Measurements from ENCODE around the gene GOLGA8A.
"Not testable (repeated sequence)": the region's sequence is repeated elsewhere in the genome, so short reads cannot be mapped to it uniquely, and the experiment has no call there.

The GOLGA8A gene

DNA sequence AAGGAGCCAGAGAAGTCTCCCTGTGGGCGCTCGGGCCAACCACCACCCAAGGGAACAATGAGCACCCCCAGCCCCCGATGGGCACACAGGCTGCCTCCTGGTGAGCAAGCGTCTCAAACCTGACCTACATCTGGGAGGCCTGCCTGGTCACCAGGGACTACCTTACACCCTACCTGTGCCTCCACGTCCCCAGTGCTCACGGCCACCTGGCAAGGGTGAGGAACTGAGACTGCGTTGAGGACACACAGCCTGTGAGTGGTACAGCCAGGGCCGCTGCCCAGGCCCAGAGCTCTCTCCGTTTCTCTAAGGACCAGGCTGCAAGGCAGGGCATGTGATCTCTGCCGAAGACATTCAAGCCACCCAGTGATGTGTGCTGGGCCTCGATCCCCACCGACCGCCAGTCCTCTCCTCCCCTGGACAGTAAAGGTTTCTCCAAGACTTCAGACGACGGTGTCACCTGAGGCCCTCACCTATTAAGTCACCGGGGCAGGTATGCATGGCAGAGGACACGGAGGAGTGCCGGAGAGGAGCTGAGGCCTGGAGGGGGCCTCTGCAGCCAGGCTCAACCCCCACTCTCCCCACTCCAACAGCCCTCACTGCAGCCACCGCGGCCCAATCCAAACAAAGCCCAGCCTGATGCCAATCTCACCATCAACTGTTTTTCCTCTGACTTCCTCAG is 2.8 kb downstream of the GOLGA8A start:
- no peak for DNase-seq (ENCODE audit: low spot score)
- peaks cover 3% of the 10 kb centered on the region for H3K27me3 ChIP-seq (ENCODE audit: insufficient read depth, poor library complexity, severe bottlenecking)
- no peak overlapping the region for H3K4me3 ChIP-seq (ENCODE audit: severe bottlenecking)
- no peak for ATAC-seq (ENCODE audit: low read depth)
- H3K36me3 ChIP-seq (ENCODE audit: low read depth) = no peaks in the 10 kb centered on the region
- no peak overlapping the region for H3K27ac ChIP-seq (ENCODE audit: poor library complexity, severe bottlenecking)
- TF ChIP-seq, protein P1, sequence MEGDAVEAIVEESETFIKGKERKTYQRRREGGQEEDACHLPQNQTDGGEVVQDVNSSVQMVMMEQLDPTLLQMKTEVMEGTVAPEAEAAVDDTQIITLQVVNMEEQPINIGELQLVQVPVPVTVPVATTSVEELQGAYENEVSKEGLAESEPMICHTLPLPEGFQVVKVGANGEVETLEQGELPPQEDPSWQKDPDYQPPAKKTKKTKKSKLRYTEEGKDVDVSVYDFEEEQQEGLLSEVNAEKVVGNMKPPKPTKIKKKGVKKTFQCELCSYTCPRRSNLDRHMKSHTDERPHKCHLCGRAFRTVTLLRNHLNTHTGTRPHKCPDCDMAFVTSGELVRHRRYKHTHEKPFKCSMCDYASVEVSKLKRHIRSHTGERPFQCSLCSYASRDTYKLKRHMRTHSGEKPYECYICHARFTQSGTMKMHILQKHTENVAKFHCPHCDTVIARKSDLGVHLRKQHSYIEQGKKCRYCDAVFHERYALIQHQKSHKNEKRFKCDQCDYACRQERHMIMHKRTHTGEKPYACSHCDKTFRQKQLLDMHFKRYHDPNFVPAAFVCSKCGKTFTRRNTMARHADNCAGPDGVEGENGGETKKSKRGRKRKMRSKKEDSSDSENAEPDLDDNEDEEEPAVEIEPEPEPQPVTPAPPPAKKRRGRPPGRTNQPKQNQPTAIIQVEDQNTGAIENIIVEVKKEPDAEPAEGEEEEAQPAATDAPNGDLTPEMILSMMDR (IDR thresholded peaks at IDR 0.05; ENCODE audit: poor library complexity, severe bottlenecking) = no peak
- no peaks in the 10 kb centered on the region for H3K9me3 ChIP-seq (ENCODE audit: severe bottlenecking)
- H3K4me1 ChIP-seq (ENCODE audit: insufficient read depth, poor library complexity, severe bottlenecking) = peaks cover 7% of the 10 kb centered on the region

DNA sequence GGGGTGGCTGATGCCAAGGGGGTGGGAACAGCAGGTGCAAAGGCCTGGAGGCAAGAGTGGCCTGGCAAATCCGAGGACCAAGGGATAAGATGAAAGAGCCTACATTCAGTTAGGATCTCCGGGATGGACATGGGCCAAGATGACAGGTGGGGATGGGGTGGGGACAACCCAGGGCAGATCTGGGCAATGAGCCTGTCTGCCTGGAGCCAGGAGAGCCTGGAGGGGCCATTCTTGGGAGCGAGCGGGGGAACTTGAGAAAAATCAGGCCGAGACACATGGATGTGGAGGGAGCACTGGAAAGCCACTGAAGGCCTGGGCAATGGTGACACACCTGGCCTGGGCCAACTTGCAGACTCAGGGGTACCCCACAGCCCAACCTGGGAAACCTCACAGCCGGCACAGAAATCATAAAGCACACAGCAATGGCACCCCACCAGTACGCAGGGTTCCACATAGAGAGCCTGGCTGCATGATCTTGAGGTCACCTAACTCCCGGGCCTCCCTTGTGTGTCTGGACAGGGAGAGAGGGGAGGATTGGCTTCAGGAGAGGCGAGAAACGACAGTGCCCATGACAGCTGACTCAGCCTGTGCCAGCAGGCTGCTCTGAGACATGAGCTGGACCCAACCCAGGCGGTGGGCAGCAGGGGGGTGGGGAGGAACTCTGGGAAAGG is 3.5 kb downstream of the GOLGA8A start:
- not testable (repeated sequence) for ATAC-seq (ENCODE audit: low read depth); H3K9me3 ChIP-seq (ENCODE audit: severe bottlenecking); DNase-seq (ENCODE audit: low spot score)

DNA sequence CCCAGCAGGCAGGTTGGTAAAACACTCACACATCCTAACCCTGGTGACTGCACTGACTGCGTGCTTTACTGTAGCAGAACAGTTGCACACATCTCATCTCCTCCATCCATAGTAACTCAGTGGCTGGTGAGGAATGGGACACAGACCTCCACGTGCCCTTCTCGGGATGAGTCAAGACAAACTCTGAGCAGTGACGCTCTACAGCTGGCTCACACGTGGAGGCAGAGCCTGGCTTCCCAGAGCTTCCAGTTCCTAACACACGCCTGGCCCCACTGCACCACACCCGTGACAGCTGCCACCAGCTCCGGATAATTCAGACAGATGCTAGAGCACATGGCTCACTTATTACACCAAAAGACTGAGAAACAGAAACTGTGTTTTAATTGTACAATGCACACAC is 7.0 kb downstream of the GOLGA8A start:
- ATAC-seq (ENCODE audit: low read depth); H3K36me3 ChIP-seq (ENCODE audit: low read depth); H3K9me3 ChIP-seq (ENCODE audit: severe bottlenecking); H3K27me3 ChIP-seq (ENCODE audit: insufficient read depth, poor library complexity, severe bottlenecking); H3K27ac ChIP-seq (ENCODE audit: poor library complexity, severe bottlenecking); H3K4me1 ChIP-seq (ENCODE audit: insufficient read depth, poor library complexity, severe bottlenecking); H3K4me3 ChIP-seq (ENCODE audit: severe bottlenecking); DNase-seq (ENCODE audit: low spot score): not testable (repeated sequence)

More for the DNA sequence above, 3.5 kb downstream of the GOLGA8A start:
- not testable (repeated sequence) for H3K36me3 ChIP-seq (ENCODE audit: low read depth); H3K27me3 ChIP-seq (ENCODE audit: insufficient read depth, poor library complexity, severe bottlenecking); H3K4me1 ChIP-seq (ENCODE audit: insufficient read depth, poor library complexity, severe bottlenecking); H3K4me3 ChIP-seq (ENCODE audit: severe bottlenecking); H3K27ac ChIP-seq (ENCODE audit: poor library complexity, severe bottlenecking)

DNA sequence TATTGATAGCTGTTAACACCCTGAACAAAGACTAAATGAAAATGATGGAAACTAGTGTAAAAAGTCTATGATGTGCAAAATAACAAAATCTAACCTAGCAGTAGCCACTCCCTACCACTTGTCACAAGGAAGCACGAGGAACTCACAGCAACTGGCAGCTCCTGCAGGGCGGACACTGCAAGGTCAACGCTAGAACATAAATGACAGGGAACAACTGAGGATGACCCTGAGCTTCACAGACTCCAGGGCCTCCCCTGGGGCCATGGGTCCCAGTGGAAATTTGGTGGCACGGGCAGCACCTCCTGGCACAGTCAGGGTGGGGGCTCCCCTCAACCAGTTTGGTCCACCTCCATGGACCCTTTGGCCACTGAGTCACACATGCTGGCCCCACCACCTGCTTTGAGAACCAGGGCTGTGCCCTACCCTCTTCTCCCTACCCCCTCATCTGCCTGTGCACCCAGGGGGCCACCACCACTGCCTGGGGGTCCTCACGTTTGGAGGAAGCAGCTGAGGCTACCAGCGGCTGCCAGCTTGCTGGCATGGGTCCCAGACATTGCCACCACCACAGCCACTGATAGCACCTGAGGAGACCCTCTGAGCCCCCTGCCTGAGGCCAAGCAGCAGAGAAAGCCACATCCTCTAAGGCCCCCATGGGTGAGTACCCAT is 14.1 kb downstream of the GOLGA8A start:
- H3K27me3 ChIP-seq (ENCODE audit: insufficient read depth, poor library complexity, severe bottlenecking); H3K4me1 ChIP-seq (ENCODE audit: insufficient read depth, poor library complexity, severe bottlenecking); H3K9me3 ChIP-seq (ENCODE audit: severe bottlenecking); H3K4me3 ChIP-seq (ENCODE audit: severe bottlenecking); DNase-seq (ENCODE audit: low spot score); H3K36me3 ChIP-seq (ENCODE audit: low read depth); ATAC-seq (ENCODE audit: low read depth); H3K27ac ChIP-seq (ENCODE audit: poor library complexity, severe bottlenecking): not testable (repeated sequence)

DNA sequence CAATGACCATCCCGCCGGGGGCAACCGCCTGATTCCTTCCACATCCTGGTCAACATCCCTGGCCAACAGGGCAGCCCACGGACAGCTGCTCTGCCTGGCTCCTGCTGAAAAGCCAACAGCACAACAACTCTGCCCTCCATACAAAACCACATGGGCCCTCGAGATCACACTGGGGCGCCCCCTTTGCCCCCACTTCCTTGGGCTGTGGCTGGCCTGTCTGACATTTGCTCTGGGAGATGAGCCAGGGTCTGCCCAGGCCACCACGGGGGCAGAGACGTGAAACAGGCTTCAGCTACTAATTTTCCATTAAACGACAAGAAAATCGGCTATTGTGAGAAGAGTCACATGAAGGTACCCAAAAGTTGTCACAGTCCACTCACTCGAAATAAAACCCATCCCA is 16.7 kb downstream of the GOLGA8A start:
- H3K9me3 ChIP-seq (ENCODE audit: severe bottlenecking); H3K4me3 ChIP-seq (ENCODE audit: severe bottlenecking); H3K27me3 ChIP-seq (ENCODE audit: insufficient read depth, poor library complexity, severe bottlenecking); H3K27ac ChIP-seq (ENCODE audit: poor library complexity, severe bottlenecking); H3K36me3 ChIP-seq (ENCODE audit: low read depth); H3K4me1 ChIP-seq (ENCODE audit: insufficient read depth, poor library complexity, severe bottlenecking); ATAC-seq (ENCODE audit: low read depth); DNase-seq (ENCODE audit: low spot score): not testable (repeated sequence)

DNA sequence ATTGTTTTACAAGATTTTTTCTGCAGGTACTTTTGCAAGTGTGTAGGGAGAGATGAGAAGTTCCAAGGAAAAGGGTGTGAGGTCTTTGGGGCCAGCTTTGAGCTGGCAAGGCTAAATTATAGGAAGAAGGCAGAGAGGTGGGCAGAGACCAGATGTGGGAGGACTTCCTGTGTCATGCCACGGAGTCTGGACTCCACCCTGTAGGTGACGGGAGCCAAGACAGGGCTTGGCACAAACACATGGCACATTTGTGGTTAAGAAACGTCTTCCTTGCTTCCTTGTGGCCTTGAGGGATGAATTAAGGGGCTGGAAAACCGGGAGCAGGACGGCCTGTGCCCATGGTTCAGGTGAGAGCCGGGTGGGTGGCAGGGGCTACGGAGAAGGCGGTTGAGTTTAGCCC is 19.2 kb downstream of the GOLGA8A start:
- DNase-seq (ENCODE audit: low spot score); H3K36me3 ChIP-seq (ENCODE audit: low read depth): not testable (repeated sequence)

DNA sequence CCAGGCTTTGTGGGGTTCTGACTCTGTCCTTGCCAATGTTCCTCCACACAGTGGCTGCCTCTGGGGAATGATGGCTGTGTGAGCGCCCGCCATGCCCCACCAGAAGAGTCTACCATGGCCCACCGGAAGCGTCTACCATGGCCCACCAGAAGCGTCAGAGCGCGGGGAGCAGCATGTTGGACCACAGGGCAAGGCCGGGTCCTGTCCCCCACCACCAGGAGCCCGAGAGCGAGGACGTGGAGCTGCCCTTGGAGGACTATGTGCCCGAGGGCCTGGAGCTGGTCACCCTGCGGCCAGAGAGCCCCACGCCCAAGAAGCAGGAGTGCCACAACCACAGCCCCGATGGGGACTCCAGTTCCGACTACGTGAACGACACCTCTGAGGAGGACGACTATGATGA is 28.1 kb downstream of the GOLGA8A start:
- not testable (repeated sequence) for H3K27ac ChIP-seq (ENCODE audit: poor library complexity, severe bottlenecking); H3K36me3 ChIP-seq (ENCODE audit: low read depth); H3K4me3 ChIP-seq (ENCODE audit: severe bottlenecking); ATAC-seq (ENCODE audit: low read depth); H3K27me3 ChIP-seq (ENCODE audit: insufficient read depth, poor library complexity, severe bottlenecking); DNase-seq (ENCODE audit: low spot score); H3K9me3 ChIP-seq (ENCODE audit: severe bottlenecking); H3K4me1 ChIP-seq (ENCODE audit: insufficient read depth, poor library complexity, severe bottlenecking)

More for the DNA sequence above, 19.2 kb downstream of the GOLGA8A start:
- H3K4me1 ChIP-seq (ENCODE audit: insufficient read depth, poor library complexity, severe bottlenecking); H3K27me3 ChIP-seq (ENCODE audit: insufficient read depth, poor library complexity, severe bottlenecking); H3K9me3 ChIP-seq (ENCODE audit: severe bottlenecking); H3K27ac ChIP-seq (ENCODE audit: poor library complexity, severe bottlenecking); H3K4me3 ChIP-seq (ENCODE audit: severe bottlenecking); ATAC-seq (ENCODE audit: low read depth): not testable (repeated sequence)

DNA sequence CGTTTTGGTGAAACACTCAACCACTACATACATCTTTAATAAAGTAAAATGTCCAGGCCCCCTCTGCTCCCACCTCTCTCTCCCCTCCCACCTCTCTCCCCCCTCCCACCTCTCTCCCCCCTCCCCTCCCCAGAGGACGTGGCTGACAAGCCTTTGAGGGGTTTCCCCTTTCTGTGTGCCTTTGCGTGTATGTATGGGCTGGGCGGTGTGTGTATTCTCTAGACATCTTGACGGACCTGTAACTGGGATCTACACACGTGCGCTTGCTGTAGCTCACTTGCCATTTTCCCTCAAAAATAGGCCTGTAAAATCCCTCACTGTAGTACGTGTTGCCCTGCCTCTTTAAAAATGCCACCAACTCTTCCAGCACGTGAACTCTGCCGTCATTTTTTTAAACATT is 28.6 kb downstream of the GOLGA8A start:
- not testable (repeated sequence) for H3K36me3 ChIP-seq (ENCODE audit: low read depth); H3K4me1 ChIP-seq (ENCODE audit: insufficient read depth, poor library complexity, severe bottlenecking); ATAC-seq (ENCODE audit: low read depth); H3K9me3 ChIP-seq (ENCODE audit: severe bottlenecking); H3K27me3 ChIP-seq (ENCODE audit: insufficient read depth, poor library complexity, severe bottlenecking); H3K27ac ChIP-seq (ENCODE audit: poor library complexity, severe bottlenecking); DNase-seq (ENCODE audit: low spot score); H3K4me3 ChIP-seq (ENCODE audit: severe bottlenecking)

DNA sequence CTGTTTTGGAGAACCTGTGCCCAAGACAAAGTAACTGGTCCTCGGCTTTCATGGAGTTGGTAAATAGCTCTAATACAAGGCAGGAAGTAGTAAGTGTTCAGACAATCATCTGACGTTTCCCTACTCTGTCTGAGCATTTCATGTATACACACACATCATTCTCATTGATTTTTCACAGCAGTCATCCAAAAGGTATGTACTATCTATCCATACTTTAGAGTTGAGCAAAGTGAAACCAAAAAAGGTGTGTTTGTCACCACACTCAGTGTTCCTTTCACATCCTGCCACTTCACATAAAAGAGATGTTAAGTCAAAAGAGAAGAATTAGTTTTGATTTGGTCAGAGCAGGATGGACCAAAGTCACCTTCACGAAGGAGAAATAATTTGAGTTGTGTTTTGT is 33.7 kb downstream of the GOLGA8A start:
- H3K27ac ChIP-seq (ENCODE audit: poor library complexity, severe bottlenecking); H3K27me3 ChIP-seq (ENCODE audit: insufficient read depth, poor library complexity, severe bottlenecking); H3K36me3 ChIP-seq (ENCODE audit: low read depth); H3K9me3 ChIP-seq (ENCODE audit: severe bottlenecking); DNase-seq (ENCODE audit: low spot score); H3K4me3 ChIP-seq (ENCODE audit: severe bottlenecking); H3K4me1 ChIP-seq (ENCODE audit: insufficient read depth, poor library complexity, severe bottlenecking): not testable (repeated sequence)
- ATAC-seq (ENCODE audit: low read depth) = peak; percentile 58

DNA sequence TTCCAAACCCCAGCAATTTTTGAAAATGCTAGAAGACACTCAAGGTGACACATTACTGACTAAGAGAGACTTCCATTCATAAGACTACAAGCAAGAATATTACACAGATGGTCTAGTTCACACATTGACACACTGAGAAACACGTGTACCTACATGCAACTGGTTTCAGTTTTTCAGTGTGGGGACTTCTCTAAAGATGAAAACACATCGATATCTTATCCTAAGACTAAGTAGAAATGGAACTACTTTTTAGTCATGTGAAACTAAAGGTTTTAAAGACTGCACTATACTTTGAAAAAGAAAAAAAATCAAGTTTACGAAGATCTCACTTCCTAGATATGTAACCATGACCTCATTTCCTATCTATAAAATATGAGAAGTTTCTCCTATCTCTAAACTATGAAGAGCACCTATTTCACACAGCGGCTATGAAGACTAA is 34.4 kb downstream of the GOLGA8A start:
- ATAC-seq (ENCODE audit: low read depth); H3K27ac ChIP-seq (ENCODE audit: poor library complexity, severe bottlenecking); H3K9me3 ChIP-seq (ENCODE audit: severe bottlenecking); DNase-seq (ENCODE audit: low spot score); H3K4me3 ChIP-seq (ENCODE audit: severe bottlenecking); H3K4me1 ChIP-seq (ENCODE audit: insufficient read depth, poor library complexity, severe bottlenecking); H3K36me3 ChIP-seq (ENCODE audit: low read depth); H3K27me3 ChIP-seq (ENCODE audit: insufficient read depth, poor library complexity, severe bottlenecking): not testable (repeated sequence)

All from RWPE2 (cell line).